ENCODE data around the gene SNED1.

DNA sequence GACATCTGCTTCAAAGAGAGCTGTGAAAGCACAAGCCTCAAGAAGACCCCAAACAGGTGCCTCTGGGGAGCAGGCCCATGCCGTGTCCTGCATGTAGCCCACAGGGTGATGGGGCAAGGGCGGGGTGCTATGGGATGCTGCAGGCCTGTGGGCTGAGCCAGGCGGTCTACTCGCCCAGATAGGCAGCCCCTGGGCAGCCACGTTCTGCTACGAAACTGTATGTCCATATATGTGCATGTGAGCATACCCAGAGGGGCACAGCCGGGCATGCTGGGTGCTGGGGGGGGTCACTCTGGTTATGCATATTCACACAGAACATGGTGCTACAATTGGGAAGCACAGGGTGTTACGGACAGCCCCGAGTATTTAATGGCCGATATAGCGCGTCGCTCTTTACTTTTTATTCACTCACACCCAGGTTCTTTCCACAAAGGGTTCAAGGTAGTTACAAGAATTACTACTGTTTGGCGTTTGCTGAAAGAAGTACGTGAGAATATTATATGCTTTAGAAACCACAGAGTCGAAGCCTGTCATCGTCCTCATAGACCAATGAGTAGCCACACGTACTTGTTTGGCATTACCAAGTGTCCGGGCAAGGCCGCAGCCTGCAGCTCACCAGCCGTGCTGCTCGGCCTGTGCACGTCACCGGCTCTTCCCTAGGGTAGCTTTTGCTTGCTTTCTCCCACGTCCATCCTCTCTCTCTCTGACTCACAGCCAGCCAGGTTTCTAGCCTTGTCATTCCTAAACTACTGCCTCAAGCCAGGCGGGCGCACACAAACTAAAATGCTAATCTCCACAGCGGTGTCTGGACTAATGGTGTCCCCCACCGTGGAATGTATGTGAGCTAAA is 89.2 kb downstream of the SNED1 start:
- TF ChIP-seq CTCF (IDR thresholded peaks at IDR 0.05; ENCODE audit: borderline replicate concordance, extremely low read depth, low read length, poor library complexity, severe bottlenecking) = no peak
- no peak for TF ChIP-seq EZH2 (IDR thresholded peaks at IDR 0.05; ENCODE audit: borderline replicate concordance, low read depth, low read length, severe bottlenecking)
